Measurements from ENCODE around the gene BCR.

BCR gene

GRCh38 chr22:23258826-23259170, 78.5 kb downstream of the BCR start:
- in situ Hi-C loops (cut with HindIII; ENCODE audit: low sequenced_read_pairs) = no loop called here

DNA sequence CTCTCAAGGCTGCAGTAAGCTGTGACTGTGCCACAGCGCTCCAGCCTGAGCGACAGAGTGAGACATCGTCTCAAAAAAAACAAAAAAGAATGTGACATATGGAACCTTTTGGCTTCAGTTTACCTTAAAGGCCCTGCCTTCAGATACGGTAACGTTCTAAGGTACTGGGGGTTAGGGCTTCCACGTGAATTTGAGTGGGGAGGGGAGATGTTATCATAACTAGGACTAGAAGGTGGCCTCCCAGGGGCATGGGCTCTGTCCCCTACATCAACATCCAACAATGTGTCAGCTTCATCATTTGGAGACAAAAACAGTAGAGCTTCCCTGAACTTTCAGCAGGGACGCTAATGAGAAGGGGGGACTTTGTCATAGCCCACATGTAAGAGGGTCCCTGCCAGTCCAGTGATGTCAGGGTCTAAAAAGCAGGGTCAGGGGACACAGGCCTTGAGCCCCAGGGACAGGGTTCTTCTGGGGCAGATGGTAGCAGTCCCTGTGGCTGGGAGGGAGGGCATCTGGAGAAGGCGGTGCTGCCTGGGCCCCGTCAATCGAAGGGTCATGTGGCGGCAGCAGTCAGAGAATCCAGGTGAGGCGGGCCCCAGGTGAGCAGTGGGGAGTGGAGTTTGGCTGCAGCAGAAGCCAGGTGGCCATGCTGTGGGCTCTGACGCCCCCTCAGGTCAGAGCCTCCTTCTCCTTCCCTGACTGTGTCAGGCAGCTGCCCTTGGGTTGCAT, 79.8 kb downstream of the BCR start:
- in situ Hi-C loops (cut with HindIII; ENCODE audit: low sequenced_read_pairs) = no loop called here

GRCh38 chr22:23260645-23261581, 80.6 kb downstream of the BCR start:
- in situ Hi-C loops (cut with HindIII; ENCODE audit: low sequenced_read_pairs) = no loop called here

DNA sequence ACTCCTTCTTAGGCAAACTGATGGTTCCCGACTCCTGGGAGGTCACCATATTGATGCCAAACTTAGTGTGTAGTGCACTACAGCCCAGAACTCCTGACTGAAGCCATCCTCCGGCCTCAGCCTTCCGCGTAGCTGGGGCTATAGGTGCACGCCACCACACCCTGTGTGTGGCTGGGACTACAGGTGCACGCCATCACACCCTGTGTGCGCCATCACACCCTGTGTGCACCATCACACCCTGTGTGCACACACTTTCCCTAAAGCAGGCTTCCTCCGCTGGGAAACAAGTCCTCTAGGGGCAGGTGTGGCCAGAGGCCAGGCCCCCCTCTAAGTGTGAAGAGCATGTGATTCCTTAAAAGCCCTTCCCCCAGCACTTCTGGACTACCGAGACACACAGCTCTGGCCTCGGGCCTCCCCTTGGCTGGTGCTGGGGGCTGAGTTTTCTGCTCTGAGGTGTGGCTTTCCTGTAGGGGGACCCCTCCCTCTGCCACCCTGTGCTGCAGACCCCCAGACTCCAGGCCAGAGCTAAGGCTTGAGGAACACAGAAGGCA, 81.7 kb downstream of the BCR start:
- in situ Hi-C loops (cut with HindIII; ENCODE audit: low sequenced_read_pairs) = no loop called here

- in situ Hi-C loops (cut with HindIII; ENCODE audit: low sequenced_read_pairs) = no loop called here
Measured at GRCh38 chr22:23262518-23263332, 82.4 kb downstream of the BCR start.

GRCh38 chr22:23263651-23264555, 83.6 kb downstream of the BCR start:
- in situ Hi-C loops (cut with HindIII; ENCODE audit: low sequenced_read_pairs) = no loop called here

DNA sequence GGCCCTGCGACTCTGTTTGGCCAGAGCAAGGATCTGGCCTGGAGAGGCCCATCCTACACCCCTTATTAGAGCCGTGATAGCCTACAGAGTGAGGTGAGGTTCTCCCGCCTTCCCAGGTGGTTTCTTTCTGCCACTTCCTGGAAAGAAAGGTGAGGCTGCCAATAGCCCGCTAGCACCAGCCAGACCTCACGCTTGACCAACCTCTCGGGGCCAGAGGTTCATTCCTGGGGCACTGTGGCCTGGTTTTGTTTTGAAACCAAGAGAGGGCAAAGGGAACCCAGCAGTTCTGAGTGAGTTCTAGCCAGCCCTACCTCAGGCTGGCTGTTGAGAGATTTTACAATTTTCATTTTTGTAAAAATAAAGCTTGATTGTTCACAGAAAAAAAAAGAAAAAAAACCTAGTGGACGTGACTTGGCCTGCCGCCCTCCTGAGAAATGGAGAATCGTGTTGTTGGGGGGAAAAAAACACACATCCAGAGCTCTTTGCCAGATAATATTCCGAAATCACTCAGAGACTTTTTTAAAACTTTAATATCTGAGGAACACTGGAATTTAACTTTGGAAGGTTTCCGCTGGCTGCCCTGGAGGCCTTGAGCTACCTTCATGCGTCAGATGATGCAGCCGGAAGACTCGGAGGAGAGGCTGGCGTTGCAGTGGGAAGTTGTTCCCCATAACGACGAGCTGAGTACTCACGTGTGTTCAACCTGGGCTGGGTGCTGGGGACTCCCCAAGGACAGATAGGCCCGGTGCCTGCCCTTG, 84.5 kb downstream of the BCR start:
- in situ Hi-C loops (cut with HindIII; ENCODE audit: low sequenced_read_pairs) = no loop called here

DNA sequence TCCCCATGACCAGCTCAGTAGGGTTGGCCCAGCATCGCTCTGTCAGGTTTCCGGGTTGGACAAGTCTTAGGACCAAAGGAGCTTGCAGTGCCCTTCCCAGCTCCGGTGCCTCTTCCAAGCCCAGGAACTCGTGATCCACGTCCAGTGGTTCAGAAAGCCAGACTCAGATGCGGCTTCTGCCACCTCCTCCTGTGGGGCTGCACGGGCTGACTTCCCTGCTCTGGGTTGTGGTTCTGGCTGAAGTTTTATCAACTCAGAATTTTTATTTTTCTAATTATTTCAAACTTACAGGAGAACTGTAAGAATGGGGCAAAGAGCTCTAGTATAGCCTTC, 85.0 kb downstream of the BCR start:
- in situ Hi-C loops (cut with HindIII; ENCODE audit: low sequenced_read_pairs) = no loop called here

DNA sequence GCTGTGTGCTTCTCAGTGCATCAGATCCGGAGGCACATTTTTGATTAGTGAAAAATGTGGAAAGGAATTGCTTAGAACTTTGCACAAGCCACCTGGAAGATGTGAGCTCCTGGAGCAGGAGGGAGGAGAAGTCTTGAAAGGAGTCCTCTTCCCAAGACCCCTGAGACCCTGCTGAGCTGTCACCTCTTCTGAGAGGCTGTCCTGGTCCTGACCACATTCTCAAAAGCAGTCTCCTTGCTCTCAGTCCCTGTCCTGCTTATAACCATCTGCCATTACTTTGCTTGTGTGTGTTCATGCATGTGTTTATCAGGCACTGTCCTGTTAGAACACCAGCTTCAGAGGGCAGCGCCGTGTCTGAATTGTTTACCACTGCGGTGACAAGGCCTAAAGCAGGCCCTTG, 86.5 kb downstream of the BCR start:
- in situ Hi-C loops (cut with HindIII; ENCODE audit: low sequenced_read_pairs) = no loop called here

DNA sequence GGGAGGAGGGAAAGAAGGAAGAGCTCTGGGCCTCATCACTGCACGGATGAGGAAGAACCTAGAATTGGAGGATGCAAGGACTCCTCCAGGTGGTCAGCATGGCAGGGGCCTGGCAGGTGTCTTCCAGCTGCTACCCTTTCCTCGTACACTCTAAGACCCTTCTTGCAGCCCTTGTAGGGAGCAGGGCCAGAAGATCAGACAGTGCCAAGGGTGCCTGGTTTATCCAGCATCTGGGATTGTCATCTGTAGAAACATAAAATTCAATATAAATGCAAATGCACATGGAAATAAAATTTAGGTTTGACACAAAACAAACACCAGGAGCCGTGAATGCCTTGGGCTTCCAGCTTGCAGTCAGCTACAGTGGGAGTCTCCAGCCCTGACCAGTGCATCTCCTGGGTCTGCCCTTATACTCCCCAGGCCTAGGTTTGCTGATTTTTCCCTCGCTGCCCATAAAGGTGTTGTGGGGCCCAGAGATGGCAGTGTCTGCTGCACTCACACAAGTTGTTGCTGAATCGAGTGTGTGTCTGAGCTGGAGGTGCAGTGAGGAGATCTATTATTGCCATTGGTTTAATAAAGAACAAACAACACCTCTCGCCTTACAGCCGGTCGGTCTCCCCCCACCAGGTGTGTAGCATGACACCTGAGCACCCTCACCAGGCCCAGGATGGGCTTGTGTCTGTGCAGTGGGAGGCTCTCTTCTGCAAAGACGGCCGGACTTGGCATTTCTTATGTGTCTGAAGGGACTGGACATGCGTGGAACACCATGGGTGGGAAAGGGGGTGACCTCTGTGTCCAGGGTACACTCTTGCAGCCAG, 87.1 kb downstream of the BCR start:
- in situ Hi-C loops (cut with HindIII; ENCODE audit: low sequenced_read_pairs) = no loop called here

- in situ Hi-C loops (cut with HindIII; ENCODE audit: low sequenced_read_pairs) = no loop called here
Measured at GRCh38 chr22:23268139-23268712, 87.9 kb downstream of the BCR start.

DNA sequence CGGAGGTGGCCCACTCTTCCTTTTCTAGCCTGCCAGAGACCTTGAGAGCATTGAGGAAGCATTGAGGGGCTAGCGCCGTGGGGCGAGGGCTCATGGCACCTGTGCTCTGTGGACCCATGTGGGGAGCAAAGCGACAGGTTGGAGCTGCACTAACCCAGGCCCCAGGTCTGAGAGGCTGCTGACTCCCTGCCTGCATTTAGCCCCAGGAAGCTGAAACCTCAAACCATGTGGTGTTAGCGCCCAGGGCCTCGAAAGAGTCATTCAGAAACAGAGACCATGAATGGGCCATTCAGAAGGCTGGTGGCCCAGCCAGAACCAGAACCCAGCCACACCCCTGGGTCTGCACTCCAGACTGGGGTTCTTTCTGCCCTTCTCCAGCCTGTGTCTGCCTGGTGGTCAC, 88.6 kb downstream of the BCR start:
- in situ Hi-C loops (cut with HindIII; ENCODE audit: low sequenced_read_pairs) = no loop called here

DNA sequence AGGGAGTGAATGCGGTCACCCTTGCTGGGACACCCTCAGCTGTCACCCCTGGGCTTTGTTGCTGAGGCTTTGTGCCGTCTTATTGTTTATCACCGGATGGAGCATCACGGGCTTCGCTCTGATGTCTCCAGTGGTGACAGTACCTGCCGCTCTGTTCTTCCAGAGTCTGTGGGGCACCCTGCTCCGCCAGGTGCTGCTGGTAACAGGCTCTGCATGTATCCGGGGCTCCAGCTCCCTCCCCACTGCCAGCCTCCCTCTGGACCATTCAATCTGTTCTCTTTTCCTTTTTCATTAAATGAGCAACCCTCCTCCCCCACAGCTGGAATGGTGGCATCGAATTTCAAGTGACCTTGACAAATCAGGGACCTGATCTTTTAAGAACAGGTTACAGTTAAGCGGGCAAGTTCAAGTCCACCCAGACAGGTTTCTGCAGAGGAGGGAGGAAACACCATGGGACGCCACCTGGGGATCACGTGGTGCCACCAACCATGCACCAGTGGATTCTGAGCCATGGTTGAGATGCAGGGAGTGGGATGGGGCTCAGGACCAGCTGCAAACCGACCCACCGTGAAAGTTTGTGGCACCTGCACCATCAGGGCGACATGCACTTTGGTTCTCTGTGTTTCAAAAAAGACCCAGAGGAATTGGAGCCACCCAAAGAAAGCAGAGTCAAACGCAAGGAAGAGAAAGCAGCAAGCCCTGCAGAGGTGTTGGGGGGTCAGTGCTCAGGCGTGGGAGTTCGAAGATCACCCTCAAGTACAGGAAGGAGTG, 89.3 kb downstream of the BCR start:
- in situ Hi-C loops (cut with HindIII; ENCODE audit: low sequenced_read_pairs) = no loop called here

GRCh38 chr22:23270212-23270733, 90.0 kb downstream of the BCR start:
- in situ Hi-C loops (cut with HindIII; ENCODE audit: low sequenced_read_pairs) = no loop called here

- in situ Hi-C loops (cut with HindIII; ENCODE audit: low sequenced_read_pairs) = no loop called here
Measured at GRCh38 chr22:23270798-23271596, 90.7 kb downstream of the BCR start.

DNA sequence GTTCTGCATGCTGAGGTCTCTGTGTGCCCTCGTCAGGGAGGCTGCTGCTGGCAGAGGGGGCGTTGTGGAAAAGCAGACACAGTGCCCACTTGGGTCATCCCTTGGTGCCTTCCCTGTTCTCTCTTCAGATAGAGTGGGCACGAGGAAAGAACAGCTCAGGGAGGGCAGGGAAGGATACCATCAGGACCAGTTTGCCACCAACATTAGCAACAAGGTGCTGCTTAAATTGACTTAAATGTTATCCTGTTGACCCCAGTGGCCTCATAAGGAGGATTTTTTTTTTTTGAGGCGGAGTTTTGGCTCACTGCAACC, 91.2 kb downstream of the BCR start:
- in situ Hi-C loops (cut with HindIII; ENCODE audit: low sequenced_read_pairs) = no loop called here

DNA sequence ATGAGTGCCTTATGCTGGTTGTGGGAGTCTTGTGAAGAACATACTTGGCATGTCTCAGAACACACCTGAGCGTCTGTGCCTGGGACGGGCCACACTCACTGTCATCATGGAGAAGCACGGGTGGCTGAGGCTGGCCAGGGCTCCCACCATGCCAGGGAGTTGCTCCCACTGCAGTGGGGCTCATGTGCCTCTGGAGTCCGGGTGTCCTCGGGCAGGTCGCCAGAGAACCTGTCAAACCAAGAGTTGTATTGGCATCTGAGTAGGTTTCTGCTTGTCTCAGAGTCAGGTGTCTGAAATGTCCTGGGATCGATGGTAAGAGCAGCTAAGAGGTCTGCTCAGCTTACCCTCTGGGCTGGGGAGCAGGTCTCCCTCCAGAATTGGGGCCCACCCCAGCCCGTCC, 92.1 kb downstream of the BCR start:
- in situ Hi-C loops (cut with HindIII; ENCODE audit: low sequenced_read_pairs) = no loop called here
